ENCODE measurements around the gene NMRK1. TPM values are rescaled to one million over a fixed set of nuclear protein-coding genes. Genes with fewer than 3 reads are reported as not detected.

The NMRK1 gene
- total RNA-seq, 3 donors from 2014 or later (not counting 1 experiment from before 2014, with no cell fraction given) = 23.7 to 52.0 (median 44.4) TPM

GRCh38 chr9:75111019-75111622, 23.2 kb upstream of the NMRK1 start:
- ATAC-seq = peak; percentile 8 to 35 (median 26)
- no peaks in the 10 kb centered on the region for H3K27me3 ChIP-seq (ENCODE audit: control insufficient read depth, insufficient read depth, low read length)
- TF ChIP-seq, protein P1, sequence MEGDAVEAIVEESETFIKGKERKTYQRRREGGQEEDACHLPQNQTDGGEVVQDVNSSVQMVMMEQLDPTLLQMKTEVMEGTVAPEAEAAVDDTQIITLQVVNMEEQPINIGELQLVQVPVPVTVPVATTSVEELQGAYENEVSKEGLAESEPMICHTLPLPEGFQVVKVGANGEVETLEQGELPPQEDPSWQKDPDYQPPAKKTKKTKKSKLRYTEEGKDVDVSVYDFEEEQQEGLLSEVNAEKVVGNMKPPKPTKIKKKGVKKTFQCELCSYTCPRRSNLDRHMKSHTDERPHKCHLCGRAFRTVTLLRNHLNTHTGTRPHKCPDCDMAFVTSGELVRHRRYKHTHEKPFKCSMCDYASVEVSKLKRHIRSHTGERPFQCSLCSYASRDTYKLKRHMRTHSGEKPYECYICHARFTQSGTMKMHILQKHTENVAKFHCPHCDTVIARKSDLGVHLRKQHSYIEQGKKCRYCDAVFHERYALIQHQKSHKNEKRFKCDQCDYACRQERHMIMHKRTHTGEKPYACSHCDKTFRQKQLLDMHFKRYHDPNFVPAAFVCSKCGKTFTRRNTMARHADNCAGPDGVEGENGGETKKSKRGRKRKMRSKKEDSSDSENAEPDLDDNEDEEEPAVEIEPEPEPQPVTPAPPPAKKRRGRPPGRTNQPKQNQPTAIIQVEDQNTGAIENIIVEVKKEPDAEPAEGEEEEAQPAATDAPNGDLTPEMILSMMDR (IDR thresholded peaks at IDR 0.05) = no peak
- H3K36me3 ChIP-seq (ENCODE audit: control insufficient read depth, insufficient read depth, low read length) = peaks cover 2% of the 10 kb centered on the region
- H3K4me1 ChIP-seq (ENCODE audit: control insufficient read depth, insufficient read depth, low read length) = peaks cover 29% of the 10 kb centered on the region
- intact Hi-C loops (cut with micrococcal nuclease) = no loop called here
- 73% methylated on average over 4 of the region's 5 CpGs for WGBS (ENCODE audit: insufficient coverage)
- Mint-ChIP-seq H3K27me3 (ENCODE audit: low read depth in 2 of 2) (no peaks in the 10 kb centered on the region), H3K4me1 (peaks cover 64 to 65% of the 10 kb centered on the region in 2 donors), H3K4me3 (no peak overlapping the region), H3K9me3 (no peaks in the 10 kb centered on the region), H3K27ac (peak overlapping the region; percentile 69 to 88), H3K36me3 (no peaks in the 10 kb centered on the region)
- no peak overlapping the region for H3K4me3 ChIP-seq (ENCODE audit: low read length)
- no peaks in the 10 kb centered on the region for H3K9me3 ChIP-seq (ENCODE audit: control insufficient read depth, insufficient read depth, low read length)
- no peak overlapping the region for H3K27ac ChIP-seq (ENCODE audit: low read length)
- DNase-seq = no peak

DNA sequence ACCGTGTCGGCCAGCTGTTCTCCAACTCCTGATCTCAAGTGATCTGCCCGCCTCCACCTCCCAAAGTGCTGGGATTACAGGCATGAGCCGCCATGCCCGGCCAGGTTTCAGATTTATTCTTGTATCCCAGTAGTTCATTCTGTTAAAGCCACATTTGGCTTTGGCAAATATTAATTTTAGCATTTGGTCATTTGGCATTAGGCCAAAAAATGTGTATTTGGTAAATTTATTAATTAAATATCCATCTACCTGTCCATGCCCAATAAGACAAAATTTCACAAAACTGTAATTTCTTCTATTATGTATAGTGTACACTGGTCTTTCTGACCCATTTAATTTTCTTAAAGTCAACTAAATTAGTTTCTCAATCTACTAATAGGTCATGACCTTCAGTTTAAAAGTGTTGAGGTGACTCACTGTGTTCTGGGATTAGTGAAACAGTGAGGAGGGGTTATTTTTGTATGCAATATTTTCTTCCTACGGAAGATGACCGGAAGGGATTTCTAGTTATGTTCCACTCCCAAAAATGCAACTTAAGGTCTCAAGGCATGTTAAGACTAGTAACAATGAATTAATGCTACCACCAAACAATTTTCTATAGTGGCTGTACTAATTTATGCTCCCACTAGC, 21.4 kb upstream of the NMRK1 start:
- Histone ChIP-seq H3K4me3 (ENCODE audit: low read length) (no peak overlapping the region), H3K27ac (ENCODE audit: low read length) (peak overlapping the region; percentile 50), H3K36me3 (ENCODE audit: control insufficient read depth, insufficient read depth, low read length) (peaks cover 4% of the 10 kb centered on the region), H3K9me3 (ENCODE audit: control insufficient read depth, insufficient read depth, low read length) (no peaks in the 10 kb centered on the region), H3K4me1 (ENCODE audit: control insufficient read depth, insufficient read depth, low read length) (peaks cover 42% of the 10 kb centered on the region), H3K27me3 (ENCODE audit: control insufficient read depth, insufficient read depth, low read length) (no peaks in the 10 kb centered on the region)
- DNase-seq (no peak), ATAC-seq (no peak)
- peak overlapping the region; percentile 69 to 88 for H3K27ac Mint-ChIP-seq
- TF ChIP-seq, protein P1 (IDR thresholded peaks at IDR 0.05) = no peak
- H3K4me1 Mint-ChIP-seq = peaks cover 76% of the 10 kb centered on the region in 2 donors
- peak overlapping the region; percentile 35 for H3K4me3 Mint-ChIP-seq
- intact Hi-C loops (cut with micrococcal nuclease) = loop anchor here (2.0 to 5.0 kb wide), 2 partner anchors 13 to 38 kb away; no protein-coding TSS in a partner anchor
- 97% methylated on average over 7 of the region's 7 CpGs for WGBS (ENCODE audit: insufficient coverage)
- no peaks in the 10 kb centered on the region for H3K36me3 Mint-ChIP-seq
- H3K27me3 Mint-ChIP-seq (ENCODE audit: low read depth in 2 of 2) = no peaks in the 10 kb centered on the region
- no peaks in the 10 kb centered on the region for H3K9me3 Mint-ChIP-seq

GRCh38 chr9:75108571-75108970, 20.6 kb upstream of the NMRK1 start:
- intact Hi-C loops (cut with micrococcal nuclease) = loop anchor here (2.0 to 5.0 kb wide), 2 partner anchors 14 to 39 kb away; no protein-coding TSS in a partner anchor

More at GRCh38 chr9:75108571-75108970, 20.6 kb upstream of the NMRK1 start:
- Histone ChIP-seq H3K27ac (ENCODE audit: low read length) (peak overlapping the region; percentile 50), H3K4me3 (ENCODE audit: low read length) (no peak overlapping the region), H3K36me3 (ENCODE audit: control insufficient read depth, insufficient read depth, low read length) (peaks cover 4% of the 10 kb centered on the region), H3K27me3 (ENCODE audit: control insufficient read depth, insufficient read depth, low read length) (no peaks in the 10 kb centered on the region), H3K9me3 (ENCODE audit: control insufficient read depth, insufficient read depth, low read length) (no peaks in the 10 kb centered on the region), H3K4me1 (ENCODE audit: control insufficient read depth, insufficient read depth, low read length) (peaks cover 49% of the 10 kb centered on the region)
- no peaks in the 10 kb centered on the region for H3K9me3 Mint-ChIP-seq
- peaks cover 70 to 78% of the 10 kb centered on the region in 2 donors for H3K4me1 Mint-ChIP-seq
- no peaks in the 10 kb centered on the region for H3K27me3 Mint-ChIP-seq (ENCODE audit: low read depth in 2 of 2)
- 70% methylated on average over 3 of the region's 4 CpGs for WGBS (ENCODE audit: insufficient coverage)
- DNase-seq = peak in 1 of 2 donors; percentile 46
- peak overlapping the region; percentile 69 to 88 for H3K27ac Mint-ChIP-seq
- ATAC-seq = peak; percentile 71 to 84 (median 77)
- H3K4me3 Mint-ChIP-seq = peak overlapping the region; percentile 69
- TF ChIP-seq, protein P1 (IDR thresholded peaks at IDR 0.05) = no peak
- no peaks in the 10 kb centered on the region for H3K36me3 Mint-ChIP-seq
